Endothelial cell (in vitro differentiated cells): ENCODE results near the gene VSTM2A. TPM values are rescaled to one million over a fixed set of nuclear protein-coding genes. Genes with fewer than 3 reads are reported as not detected.

Source experiments
- DNase-seq: peaks from one replicate; pipeline ENCODE4 v3.0.0; 2021; ENCODE audit warnings: low spot score
- H3K27ac Mint-ChIP-seq: one replicate; pipeline ENCODE4 v1.8.0; 2021; ENCODE audit warnings: mixed read lengths, inconsistent platforms; ENCODE audit not compliant: unreplicated experiment
- H3K27me3 Mint-ChIP-seq: one replicate; pipeline ENCODE4 v1.8.0; 2021; ENCODE audit warnings: mild to moderate bottlenecking, moderate library complexity, mixed read lengths, inconsistent platforms; ENCODE audit not compliant: unreplicated experiment
- H3K36me3 Mint-ChIP-seq: one replicate; pipeline ENCODE4 v1.8.0; 2021; ENCODE audit warnings: mild to moderate bottlenecking, low read depth, mixed read lengths, inconsistent platforms; ENCODE audit not compliant: unreplicated experiment
- H3K4me1 Mint-ChIP-seq: one replicate; pipeline ENCODE4 v1.8.0; 2021; ENCODE audit warnings: mild to moderate bottlenecking, mixed read lengths, inconsistent platforms; ENCODE audit not compliant: unreplicated experiment
- H3K4me3 Mint-ChIP-seq: one replicate; pipeline ENCODE4 v1.8.0; 2021; ENCODE audit warnings: mild to moderate bottlenecking, mixed read lengths, inconsistent platforms; ENCODE audit not compliant: unreplicated experiment
- H3K9me3 Mint-ChIP-seq: one replicate; pipeline ENCODE4 v1.8.0; 2021; ENCODE audit warnings: mixed read lengths, inconsistent platforms; ENCODE audit not compliant: unreplicated experiment
- total RNA-seq: library from RNA; stranded (reverse); fragmentation: NEBNext Ultra II Directional; extraction: Animal tissue kit (Norgen Biotek cat#: 25700); gene quantifications from one replicate; pipeline ENCODE4 v1.2.1, GENCODE V29; 2021; ENCODE audit not compliant: unreplicated experiment
- TF ChIP-seq, protein P1 (sequence below): fragments of 200-600 bp; sonication (generic); IDR thresholded peaks from one replicate; pipeline ENCODE4 v1.5.0; 2021; ENCODE audit warnings: antibody characterized with exemption; ENCODE audit not compliant: unreplicated experiment

Gene VSTM2A
- total RNA-seq, 1 donor from 2014 or later = 1.2 TPM

DNA sequence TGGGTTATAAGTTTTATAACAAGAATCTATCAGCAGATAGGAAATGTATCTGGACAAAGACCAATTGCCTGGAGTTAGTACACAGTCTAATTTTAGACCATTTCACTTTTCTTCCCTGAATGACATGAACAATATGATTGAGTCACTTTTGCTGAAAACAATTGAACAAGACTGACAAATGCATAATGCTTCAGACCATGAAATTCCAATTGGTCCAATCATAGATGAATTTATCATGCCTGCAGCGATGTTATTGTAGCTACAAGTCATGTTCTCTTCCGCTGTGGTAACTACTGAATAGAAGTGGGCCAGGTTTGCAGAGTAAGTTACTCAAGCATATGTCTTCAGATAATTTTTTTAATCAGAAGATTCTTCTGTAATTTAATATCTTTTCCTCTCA, 73.4 kb downstream of the VSTM2A start:
- Mint-ChIP-seq H3K4me3 (no peak overlapping the region), H3K36me3 (no peaks in the 10 kb centered on the region), H3K9me3 (no peaks in the 10 kb centered on the region), H3K4me1 (peaks cover 3% of the 10 kb centered on the region), H3K27me3 (peaks cover 4% of the 10 kb centered on the region), H3K27ac (no peak overlapping the region)
- no peak for DNase-seq
- TF ChIP-seq, protein P1, sequence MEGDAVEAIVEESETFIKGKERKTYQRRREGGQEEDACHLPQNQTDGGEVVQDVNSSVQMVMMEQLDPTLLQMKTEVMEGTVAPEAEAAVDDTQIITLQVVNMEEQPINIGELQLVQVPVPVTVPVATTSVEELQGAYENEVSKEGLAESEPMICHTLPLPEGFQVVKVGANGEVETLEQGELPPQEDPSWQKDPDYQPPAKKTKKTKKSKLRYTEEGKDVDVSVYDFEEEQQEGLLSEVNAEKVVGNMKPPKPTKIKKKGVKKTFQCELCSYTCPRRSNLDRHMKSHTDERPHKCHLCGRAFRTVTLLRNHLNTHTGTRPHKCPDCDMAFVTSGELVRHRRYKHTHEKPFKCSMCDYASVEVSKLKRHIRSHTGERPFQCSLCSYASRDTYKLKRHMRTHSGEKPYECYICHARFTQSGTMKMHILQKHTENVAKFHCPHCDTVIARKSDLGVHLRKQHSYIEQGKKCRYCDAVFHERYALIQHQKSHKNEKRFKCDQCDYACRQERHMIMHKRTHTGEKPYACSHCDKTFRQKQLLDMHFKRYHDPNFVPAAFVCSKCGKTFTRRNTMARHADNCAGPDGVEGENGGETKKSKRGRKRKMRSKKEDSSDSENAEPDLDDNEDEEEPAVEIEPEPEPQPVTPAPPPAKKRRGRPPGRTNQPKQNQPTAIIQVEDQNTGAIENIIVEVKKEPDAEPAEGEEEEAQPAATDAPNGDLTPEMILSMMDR = no peak

Other genes starting within 250 kb of the VSTM2A start
- 129 TPM for gene SEC61G, start 216.8 kb downstream of the VSTM2A start, total RNA-seq